Measurements from ENCODE around the gene ALS2CL.

The ALS2CL gene

DNA sequence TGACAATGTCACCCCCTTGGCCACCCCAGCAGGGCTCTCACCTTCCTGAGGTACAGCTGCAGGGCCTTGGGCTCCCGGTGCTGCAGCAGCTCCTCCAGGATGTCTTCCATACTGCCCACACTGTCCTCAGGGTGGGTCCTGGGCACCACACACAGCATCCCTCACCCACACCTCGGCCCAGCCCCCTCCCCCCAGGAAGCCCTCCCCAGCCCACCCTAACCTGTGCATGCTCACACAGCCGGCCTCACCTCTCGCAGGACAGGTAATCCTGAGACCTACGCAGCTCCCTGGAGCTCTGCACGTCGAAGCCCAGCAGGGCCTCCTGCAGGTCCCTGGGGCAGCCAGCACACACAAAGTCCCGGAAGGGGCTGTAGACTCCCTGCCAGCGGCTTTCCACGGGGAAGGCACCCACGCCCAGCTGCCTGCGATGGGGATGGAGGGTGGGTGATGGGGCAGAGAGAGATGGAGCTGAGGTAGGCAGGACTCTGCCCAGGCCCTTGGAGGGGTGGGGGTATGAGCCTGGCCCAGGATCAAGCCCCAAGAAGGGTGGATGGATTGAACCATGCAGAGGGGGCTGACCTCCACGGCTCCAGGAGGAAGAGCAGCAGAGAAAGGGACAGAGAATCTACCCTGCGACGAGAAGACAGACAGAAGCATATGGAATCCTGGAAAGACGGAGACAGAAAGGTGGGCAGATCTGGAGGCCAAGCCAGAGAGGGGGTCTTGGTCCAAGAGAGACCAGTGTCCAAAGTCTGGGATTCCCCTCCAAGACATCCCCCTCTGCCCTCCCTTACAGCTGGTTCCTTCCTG is 16.7 kb downstream of the ALS2CL start:
- DNase-seq: no peak

DNA sequence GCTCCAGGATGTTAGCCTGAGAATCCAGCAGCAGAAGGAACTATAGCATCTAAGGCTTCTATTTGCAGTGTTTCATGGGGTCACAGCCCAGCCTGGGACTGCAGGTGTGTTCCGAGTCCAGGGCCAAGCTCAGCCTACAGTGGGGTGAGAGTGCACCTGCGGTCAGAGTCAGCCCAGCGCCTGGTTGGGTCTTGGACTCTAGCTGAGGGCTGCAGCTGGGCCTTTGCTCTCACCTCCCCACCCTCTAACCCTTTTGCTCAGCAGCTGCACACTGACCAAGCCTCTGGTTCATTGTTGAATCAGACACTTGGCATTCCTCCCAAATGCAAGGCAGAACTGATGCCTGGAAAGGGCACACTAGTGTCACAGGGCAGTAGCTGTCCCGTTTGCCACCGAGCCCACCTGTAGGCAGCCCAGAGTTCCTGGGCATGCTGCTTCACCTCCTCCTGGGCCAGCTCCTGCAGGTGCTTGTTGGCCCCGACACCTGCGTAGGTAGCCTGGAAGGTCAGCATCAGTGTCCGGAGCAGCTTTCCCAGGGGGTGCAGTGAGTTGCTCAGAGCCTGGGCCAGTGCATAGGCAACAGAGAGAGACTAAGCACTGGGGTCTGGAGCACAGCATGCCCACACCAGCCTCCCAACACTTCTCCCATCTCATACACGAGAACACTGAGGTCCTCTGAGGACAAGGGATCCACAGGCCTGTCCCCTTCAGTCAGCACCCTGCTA is 17.5 kb downstream of the ALS2CL start:
- no peak for DNase-seq

DNA sequence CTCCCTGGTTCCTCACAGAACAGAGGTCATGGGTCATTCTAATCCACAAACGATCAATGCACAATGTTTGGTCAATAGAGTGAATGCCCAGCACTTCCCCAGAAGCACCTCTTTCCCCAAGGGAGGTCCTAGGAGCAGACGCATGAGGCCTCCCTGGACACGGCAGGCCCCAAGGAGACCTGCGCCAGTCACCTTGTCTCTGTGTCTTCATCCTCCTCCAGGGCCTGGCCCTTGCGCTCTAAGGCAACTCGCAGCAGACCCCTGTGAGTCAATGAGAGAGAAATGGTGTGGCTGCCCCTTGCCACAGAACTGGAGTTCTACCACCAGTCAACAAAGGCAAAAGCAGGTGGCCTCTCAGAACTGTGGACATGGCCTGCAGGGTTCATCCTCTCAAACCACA is 18.1 kb downstream of the ALS2CL start:
- DNase-seq: no peak

DNA sequence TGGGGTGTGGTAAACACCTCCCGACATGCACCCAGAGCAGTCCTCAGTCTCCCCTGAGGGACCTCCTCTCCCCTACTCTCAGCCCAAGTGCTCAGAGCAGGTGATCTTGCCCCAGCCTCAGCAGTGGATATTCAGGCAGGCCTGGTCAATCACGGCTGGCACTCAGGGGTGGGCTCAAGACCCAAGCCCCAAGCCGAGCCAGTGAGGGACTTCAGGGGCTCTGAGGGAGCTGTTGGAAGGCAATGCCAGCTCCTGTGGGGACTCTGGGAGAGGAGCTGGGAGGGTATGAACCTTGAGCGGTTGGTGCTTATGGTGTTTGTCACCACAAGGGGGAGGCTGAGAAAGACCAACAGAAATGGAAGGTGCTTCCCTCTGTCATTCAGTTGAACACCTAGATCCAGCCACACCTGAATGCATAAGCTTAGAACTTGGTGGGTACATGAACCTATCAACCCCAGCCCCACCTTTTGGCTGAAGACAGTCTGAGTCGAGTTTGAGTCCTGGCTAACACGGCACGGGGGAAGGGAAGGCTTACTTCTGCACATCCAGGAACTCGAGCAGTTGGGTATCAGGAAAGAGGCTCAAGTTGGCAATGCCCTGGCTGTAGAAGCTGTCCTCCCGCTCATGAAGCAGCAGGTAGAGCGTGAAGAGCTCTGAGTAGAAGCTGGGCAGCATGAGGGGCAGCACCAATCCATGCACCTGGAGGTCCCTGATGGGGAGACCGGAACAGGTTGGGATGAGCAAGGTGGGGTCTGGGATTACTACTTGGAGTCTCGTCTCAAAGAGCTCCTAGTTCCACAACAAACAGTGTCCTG is 19.2 kb downstream of the ALS2CL start:
- no peak for DNase-seq

DNA sequence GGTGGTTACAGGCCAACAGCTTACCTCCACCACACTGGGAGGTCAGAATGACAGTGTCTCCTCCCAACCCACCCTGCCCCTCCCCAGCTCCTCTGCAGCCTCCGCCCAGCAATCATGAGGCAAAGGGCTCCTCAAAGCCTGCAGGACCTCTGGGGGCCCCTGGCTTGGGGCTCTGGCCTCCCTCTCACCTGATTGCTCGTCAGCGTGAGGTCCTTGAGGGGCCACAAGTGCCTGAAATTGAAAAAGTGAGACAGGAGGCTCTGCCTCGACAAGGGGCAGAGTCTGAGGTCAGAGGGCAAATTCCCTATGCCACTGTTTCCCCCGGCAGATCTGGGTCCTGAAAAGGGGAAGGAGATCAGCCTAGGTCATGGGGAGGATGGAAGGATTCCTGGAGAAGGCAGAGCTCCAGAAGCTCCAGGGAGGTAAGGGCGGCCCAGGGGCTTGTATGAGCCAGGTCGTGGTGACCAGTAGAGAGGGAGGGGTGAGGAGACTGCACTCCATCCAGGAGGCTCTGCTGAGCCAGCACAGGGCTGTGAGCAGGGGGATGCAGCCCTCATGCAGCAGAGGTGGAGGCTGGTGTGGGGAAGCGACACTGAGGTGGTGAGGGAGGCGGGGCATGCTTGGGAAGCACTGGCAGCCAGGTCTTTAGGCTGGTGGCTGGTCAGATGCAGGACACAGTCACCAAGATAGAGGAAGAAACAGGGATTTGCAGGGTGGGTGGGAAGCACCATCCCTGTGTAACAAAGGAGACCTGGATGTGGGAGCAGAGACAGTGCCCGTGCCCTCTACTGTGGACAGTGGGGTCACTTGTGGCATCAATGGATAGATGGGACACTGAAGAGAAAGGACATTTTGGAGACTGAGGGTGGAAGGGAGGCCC is 20.1 kb downstream of the ALS2CL start:
- no peak for DNase-seq

DNA sequence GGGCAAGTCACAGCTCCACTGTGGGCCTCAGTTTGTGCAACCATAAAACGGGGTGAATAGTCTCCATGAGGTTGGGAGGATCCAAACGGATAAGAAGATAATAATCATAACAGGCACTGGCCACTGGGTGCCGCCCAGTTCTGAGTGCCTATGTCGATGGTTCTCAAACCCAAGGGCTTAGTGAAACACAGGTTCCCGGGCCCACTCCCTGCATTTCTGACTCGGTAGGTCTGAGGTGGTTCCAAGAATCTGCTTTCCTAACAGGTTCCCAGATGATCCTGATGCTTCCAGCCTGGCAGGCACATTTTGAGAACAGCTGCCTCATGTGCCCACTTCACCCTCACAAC is 21.2 kb downstream of the ALS2CL start:
- DNase-seq: no peak

DNA sequence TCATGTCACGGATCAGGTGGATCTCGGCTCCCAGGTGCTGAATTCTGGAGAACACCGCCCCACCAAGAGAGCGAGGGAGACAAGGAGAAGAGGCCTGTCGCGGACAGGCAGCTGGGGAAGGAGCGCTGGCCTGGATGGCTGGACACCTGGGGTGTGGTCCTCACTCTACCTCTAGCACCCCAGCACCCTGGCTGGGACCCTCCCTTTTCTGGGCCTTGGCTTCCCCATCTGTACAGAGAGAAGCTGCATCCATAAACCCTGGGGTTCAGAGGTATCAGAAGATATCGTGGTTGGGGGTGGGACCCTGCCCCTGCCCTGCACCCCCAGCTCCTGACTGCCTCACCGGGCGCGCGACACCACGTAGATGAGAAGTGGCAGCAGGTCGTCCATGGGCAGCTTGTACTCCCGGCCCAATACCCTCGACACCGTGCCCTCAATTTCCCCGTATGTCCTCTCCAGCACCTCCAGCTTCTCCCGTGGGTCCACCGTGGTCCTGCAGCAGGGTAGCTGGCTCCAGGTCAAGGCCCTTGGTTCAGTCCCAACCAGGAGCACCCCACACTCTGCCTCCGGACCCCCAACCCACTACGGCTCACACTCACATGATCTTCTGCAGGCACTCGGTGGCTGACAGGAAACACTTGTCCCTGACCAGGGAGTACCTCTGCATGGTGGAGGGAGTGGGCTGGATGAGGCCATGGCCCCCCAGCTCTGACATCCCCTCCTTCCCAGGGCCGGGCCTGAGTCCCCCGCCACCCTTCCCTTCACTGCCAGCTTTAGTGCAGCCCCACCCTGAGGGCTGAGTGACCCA is 21.7 kb downstream of the ALS2CL start:
- no peak for DNase-seq

DNA sequence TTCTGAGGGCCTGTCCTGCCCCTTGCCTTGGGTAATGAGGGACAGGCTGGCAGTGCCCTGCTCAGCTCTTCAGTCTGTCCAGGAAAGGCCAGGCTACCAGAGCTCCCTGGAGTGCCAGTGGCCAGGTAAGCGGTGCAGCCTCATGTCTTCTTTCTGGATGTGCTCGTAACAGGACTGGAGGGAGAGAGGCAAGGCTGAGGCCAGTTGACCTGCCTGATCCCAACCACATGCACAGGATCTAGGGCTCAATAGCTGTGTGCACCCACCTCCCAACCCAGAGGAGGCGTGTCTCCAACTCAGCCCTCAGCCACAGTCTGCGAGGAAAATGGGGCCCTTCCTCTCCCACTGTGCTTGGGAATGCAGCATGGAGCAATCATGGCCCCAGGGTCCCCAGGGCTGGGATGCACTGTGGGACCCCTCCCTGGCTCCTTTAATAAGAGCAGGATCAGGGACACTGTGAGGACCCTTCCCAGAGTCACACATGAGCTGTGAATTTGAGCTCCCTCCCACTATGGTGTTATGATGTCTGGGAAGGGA is 22.5 kb downstream of the ALS2CL start:
- DNase-seq: no peak

DNA sequence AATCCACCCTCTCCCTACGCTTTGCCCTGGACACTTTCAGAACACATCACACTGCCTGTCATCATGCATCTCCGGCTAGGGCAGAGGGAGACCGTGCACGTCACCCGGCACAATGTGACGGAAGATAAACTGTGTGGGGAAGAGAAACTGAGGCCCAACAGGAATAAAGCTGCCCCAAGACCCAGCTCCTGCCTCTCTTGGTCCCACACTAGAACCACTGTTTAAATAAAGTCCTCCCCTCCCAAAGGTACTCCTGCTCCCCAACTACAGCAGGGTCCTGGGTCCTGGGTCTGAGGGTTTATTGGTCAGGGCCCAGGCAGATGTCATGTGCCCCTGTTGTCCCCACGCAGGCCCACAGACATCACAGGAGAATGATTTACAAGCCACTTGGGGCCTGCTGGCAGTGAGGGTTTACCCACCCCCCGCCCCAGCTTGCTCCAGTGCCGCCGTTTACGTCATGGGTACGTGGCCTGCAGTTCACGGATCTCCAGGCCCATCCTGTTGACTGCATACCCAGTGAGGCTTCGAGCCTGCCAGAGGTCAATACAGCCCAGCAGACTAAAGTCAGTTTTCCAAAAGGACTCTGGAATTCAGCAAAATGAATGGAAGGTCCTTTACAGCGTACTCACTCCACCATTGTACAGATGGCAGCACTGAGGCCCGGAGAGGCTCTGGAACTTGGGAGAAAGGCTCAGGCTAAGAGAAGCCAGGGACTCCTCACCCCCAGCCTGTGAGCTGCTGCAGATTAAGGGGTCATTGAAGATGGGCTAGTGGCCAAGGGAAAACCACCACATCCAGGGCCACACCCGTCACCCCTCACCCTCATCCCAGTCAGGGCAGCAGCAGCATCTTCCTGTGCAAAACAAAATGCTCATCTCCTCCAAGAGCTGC is 23.2 kb downstream of the ALS2CL start:
- DNase-seq: no peak

DNA sequence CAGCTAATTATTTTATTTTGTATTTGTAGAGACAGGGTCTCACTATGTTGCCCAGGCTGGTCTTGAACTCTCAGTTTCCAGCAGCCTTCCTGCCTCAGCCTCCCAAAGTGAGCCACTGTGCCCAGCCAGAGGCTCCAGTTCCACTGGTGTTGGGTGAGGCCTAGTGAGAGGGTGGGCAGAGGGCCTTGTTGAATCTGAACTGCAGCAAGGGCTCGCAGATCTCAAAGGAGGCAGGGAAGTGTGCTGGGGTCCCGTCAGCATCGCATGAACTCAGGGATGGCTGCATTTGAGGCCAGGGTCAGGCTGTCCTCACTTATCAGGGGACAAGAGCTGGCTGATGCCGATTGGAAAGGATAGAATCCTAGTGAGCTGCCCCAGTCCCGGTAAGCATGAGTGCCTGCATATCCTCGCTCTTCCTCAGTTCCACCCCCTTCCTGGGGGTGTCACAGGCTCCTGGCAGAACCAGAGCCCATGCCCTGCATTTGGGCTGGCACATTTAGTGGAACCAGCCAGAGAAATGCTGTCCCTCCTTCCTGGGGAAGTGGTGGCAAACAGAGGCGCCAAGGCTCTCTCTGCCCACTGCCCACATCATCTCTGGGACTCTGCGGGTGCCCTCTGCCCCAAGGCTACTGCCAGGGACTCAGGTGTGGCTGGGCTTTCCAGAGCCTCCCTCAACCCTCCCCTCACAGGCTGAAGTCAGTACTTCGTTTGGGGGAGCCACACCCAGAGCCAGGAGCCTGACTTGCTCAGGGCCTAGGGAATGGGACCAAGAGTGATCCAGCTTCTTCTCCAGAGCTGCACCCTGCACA is 24.1 kb downstream of the ALS2CL start:
- DNase-seq: peak; percentile 1

DNA sequence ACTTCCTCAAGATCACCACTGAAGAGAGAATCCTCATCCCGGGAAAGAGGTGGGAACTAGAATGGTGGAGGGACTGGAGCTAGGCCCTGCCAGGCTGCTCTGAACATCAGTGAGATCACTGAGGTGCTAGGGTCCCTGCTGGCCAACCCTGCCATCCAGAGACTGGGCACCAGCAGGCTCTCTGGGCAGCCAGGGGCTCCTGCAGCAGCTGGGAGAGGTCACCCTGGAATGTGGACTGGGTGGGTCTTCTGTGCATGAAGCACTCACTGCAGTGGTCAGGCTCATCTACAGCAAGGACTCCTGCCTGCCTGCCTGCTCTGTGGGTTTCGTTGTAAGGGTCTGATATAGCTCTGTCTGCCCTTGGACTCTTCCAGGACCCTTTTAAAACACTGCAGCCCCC is 24.9 kb downstream of the ALS2CL start:
- DNase-seq: no peak

DNA sequence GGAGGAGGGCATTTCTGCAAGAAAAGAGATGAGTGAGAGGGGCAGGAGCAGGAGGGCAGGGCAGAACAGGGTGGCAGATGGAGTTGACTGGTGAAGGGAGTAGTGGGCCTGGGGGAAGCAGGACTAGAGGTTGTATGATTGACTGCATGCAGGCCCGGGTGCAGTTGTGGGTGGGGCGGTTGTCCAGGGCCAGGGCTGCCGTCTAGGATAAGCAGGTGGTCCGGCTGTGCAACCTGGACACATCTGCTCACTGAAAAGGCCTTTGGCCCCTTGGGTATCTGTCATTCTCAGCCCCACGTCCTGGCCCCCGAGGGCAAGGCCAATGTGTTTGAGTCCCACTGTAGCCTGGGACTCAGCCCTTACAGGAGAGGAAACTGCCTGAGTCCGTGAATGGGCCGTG is 25.4 kb downstream of the ALS2CL start:
- DNase-seq: peak; percentile 2

DNA sequence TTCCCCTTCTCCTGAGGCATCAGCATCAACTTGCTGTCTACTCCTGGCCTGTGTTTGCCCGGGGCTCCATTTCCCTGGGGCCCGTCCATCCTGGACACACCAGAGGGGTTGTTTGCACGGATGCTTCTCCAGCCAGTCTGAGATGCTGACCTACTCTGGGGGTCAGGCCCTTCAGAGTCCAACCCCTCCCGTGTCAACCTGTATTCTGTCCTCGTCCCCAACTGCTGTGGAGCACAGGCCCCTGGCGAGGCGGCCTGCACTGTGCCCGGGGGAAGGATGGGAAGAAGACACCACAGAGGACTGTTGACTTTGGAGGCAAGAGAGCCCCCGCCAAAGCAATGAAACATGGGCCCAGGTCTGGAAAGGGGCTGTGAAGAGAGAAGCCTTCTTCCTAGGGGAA is 25.8 kb downstream of the ALS2CL start:
- no peak for DNase-seq

DNA sequence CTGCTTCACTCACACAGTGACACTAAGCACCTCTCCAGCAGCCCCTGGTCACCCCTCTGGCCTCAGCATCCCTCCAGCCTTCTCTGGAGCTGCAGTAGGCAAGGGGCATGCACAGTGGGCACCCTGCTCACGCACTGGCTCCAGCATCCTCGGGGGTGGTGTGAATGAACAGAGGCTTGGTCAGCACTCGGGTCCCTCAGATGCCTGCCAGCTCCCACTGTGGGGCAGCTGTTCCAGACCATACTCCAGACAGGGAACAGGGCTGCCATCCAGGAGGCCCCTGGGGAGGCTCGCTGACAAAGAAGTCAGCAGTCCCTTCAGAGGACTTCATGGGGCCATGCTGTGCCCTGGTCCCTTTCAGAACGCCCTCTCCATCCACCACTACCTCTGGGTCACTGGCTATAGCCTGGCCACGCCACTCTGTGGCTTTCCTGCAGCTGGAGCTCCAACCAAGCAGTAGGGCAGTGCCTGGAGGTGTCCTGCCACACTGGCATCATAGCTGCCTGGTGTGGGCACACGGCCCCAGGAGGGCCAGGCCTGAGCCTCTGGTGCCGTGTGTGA is 26.3 kb downstream of the ALS2CL start:
- peak; percentile 5 for DNase-seq

DNA sequence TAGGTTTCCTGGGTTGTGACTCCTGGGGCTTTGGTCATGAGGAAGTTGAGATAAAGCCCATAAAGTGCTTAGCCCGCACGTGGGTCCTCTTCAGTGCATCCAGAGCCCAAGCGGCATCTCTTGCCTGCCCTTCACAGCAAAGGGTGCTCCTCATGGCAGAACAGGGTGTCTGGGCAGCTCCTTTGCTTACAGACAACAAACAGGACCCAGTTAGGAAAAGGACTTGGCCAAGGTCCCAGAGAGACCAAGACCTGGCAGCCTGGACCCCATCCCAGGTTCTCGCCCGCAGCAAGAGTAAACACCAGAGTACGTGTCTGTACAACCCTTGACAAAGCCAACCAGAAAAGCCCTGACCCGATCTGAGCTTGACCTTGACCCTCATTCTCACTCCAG is 27.0 kb downstream of the ALS2CL start:
- DNase-seq: no peak

DNA sequence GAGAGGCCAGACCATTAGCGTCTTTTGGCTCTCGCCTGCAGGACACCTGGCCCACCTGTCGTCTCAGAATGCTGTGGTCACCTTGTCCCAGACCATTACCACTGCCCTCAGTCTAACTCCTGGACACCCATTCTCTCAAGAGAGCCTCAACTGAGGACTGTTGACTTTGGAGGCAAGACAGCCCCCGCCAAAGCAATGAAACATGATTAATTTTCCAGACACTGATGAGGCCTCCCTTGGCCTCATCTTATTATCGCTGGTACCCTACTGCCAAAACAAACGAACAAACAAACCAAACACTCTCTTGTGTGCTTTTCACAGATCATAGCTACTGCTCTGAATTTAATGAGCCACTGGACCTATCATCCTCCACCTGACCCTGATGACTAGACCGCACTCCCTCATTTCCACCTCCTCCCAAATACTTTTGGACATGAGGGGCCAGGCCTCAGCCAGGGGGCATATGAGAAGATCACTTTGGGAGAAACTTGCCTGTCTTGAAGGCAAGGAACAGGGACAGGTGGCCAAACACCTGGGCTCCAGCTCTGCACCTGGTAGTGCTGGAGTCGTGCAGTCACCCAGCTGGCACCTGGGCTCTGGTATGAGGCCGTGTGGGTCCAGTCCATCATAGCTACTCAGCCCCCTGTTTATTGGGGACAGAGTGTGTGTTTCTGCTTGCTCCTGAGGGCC is 27.6 kb downstream of the ALS2CL start:
- no peak for DNase-seq

DNA sequence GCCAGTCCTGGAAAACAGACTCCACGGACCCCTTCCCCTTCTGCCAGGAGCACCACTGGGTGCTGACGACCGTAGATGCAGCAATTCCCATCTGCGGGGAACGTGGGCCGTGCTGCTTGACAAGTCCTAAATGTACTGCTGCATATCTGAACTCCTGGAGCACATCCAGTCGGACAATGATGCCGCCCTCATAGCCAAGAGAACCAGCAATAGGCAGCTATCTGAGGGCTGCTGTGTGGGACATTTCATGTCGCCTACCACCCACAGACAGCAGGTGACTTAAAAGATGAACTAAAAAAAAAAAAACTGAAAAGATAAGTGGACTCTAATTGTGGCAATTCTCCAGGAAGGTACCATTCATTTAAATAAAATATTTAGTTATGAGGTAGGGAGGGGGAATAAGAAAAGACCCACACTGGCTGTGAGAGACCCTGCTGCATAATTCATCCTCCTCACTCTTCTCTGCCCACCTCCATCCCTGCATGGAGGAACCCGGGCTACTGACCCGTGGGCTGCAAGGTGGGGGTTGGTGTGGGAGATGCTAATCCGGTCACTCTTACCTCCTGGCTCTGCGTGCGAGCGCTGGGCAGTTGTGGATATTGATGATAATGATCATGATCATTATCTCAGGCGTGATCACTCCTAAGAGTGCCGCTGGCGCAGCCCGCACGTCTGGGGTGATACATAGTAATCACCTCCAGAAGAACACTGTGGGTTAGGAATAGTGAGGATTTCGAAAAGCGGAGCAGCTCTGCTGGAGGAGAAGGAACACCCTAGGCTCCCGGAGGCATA is 28.3 kb downstream of the ALS2CL start:
- DNase-seq: no peak

Measured in activated CD4-positive, alpha-beta T cell treated with anti-CD3 and anti-CD28 coated beads for 1 hour (primary cell).